ENCODE results near the gene CNTN4.
"Not testable (repeated sequence)": the region's sequence is repeated elsewhere in the genome, so short reads cannot be mapped to it uniquely, and the experiment has no call there.

CNTN4 gene

GRCh38 chr3:2915826-2916225 lies 817.2 kb downstream of the CNTN4 start:
- Histone ChIP-seq H3K27ac (ENCODE audit: low read length) (no peak overlapping the region), H3K9ac (ENCODE audit: low read length) (no peak overlapping the region), H3F3A (ENCODE audit: insufficient read depth, low read length) (no peaks in the 10 kb centered on the region), H3K4me1 (ENCODE audit: low read length) (no peaks in the 10 kb centered on the region), H2AFZ (ENCODE audit: low read length) (no peak overlapping the region), H3K79me2 (ENCODE audit: low read length) (no peaks in the 10 kb centered on the region), H3K27me3 (replicated peaks; ENCODE audit: insufficient read depth, low read length) (no peaks in the 10 kb centered on the region), H3K36me3 (replicated peaks; ENCODE audit: insufficient read depth, low read length) (no peaks in the 10 kb centered on the region), H3K4me3 (ENCODE audit: low read length) (no peak overlapping the region), H3K9me2 (replicated peaks; ENCODE audit: insufficient read depth, low read length) (no peaks in the 10 kb centered on the region), H4K20me1 (ENCODE audit: insufficient read depth, low read length) (no peaks in the 10 kb centered on the region), H3K4me2 (ENCODE audit: low read depth, low read length) (no peak overlapping the region), H3K9me3 (replicated peaks; ENCODE audit: insufficient read depth, low read length) (no peaks in the 10 kb centered on the region)
- no peak for TF ChIP-seq EZH2phosphoT487 (IDR thresholded peaks at IDR 0.05; ENCODE audit: low read length)
- TF ChIP-seq, protein P1, sequence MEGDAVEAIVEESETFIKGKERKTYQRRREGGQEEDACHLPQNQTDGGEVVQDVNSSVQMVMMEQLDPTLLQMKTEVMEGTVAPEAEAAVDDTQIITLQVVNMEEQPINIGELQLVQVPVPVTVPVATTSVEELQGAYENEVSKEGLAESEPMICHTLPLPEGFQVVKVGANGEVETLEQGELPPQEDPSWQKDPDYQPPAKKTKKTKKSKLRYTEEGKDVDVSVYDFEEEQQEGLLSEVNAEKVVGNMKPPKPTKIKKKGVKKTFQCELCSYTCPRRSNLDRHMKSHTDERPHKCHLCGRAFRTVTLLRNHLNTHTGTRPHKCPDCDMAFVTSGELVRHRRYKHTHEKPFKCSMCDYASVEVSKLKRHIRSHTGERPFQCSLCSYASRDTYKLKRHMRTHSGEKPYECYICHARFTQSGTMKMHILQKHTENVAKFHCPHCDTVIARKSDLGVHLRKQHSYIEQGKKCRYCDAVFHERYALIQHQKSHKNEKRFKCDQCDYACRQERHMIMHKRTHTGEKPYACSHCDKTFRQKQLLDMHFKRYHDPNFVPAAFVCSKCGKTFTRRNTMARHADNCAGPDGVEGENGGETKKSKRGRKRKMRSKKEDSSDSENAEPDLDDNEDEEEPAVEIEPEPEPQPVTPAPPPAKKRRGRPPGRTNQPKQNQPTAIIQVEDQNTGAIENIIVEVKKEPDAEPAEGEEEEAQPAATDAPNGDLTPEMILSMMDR (IDR thresholded peaks at IDR 0.05; ENCODE audit: low read length), result no peak
- TF ChIP-seq EZH2 (optimal IDR thresholded peaks at IDR 0.05; ENCODE audit: low read depth, low read length), result no peak
- no peak for DNase-seq

DNA sequence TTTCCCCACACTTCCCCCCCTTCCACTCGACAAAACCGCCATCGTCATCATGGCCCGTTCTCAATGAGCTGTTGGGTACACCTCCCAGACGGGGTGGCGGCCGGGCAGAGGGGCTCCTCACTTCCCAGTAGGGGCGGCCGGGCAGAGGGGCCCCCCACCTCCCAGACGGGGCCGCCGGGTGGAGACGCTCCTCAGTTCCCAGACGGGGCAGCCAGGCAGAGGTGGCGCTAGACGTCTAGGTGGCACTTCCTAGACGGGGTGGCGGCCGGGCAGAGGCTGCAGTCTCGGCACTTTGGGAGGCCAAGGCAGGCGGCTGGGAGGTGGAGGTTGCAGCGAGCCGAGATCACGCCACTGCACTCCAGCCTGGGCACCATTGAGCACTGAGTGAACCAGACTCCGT lies 818.0 kb downstream of the CNTN4 start:
- not testable (repeated sequence) for H3K4me2 ChIP-seq (ENCODE audit: low read depth, low read length); H3K9me3 ChIP-seq (replicated peaks; ENCODE audit: insufficient read depth, low read length); H2AFZ ChIP-seq (ENCODE audit: low read length); H3K79me2 ChIP-seq (ENCODE audit: low read length); H3K9me2 ChIP-seq (replicated peaks; ENCODE audit: insufficient read depth, low read length); H3K4me3 ChIP-seq (ENCODE audit: low read length); H3K4me1 ChIP-seq (ENCODE audit: low read length); H3K27ac ChIP-seq (ENCODE audit: low read length); DNase-seq; H4K20me1 ChIP-seq (ENCODE audit: insufficient read depth, low read length); H3K36me3 ChIP-seq (replicated peaks; ENCODE audit: insufficient read depth, low read length); H3F3A ChIP-seq (ENCODE audit: insufficient read depth, low read length); H3K27me3 ChIP-seq (replicated peaks; ENCODE audit: insufficient read depth, low read length); H3K9ac ChIP-seq (ENCODE audit: low read length)

GRCh38 chr3:2920103-2920502 lies 821.4 kb downstream of the CNTN4 start:
- Histone ChIP-seq H4K20me1 (ENCODE audit: insufficient read depth, low read length) (no peaks in the 10 kb centered on the region), H3K4me1 (ENCODE audit: low read length) (0 out of 2 replicates have a peak, but pooled peaks cover 4% of the 10 kb centered on the region), H3K9me3 (replicated peaks; ENCODE audit: insufficient read depth, low read length) (no peaks in the 10 kb centered on the region), H3K36me3 (replicated peaks; ENCODE audit: insufficient read depth, low read length) (no peaks in the 10 kb centered on the region), H3K27me3 (replicated peaks; ENCODE audit: insufficient read depth, low read length) (no peaks in the 10 kb centered on the region), H2AFZ (ENCODE audit: low read length) (no peak overlapping the region), H3K9ac (ENCODE audit: low read length) (no peak overlapping the region), H3K79me2 (ENCODE audit: low read length) (no peaks in the 10 kb centered on the region), H3F3A (ENCODE audit: insufficient read depth, low read length) (no peaks in the 10 kb centered on the region), H3K4me3 (ENCODE audit: low read length) (no peak overlapping the region), H3K27ac (ENCODE audit: low read length) (no peak overlapping the region), H3K4me2 (ENCODE audit: low read depth, low read length) (no peak overlapping the region), H3K9me2 (replicated peaks; ENCODE audit: insufficient read depth, low read length) (no peaks in the 10 kb centered on the region)
- DNase-seq, result no peak
- TF ChIP-seq, protein P1 (IDR thresholded peaks at IDR 0.05; ENCODE audit: low read length), result no peak
- TF ChIP-seq EZH2phosphoT487 (IDR thresholded peaks at IDR 0.05; ENCODE audit: low read length) (no peak), EZH2 (optimal IDR thresholded peaks at IDR 0.05; ENCODE audit: low read depth, low read length) (no peak)

DNA sequence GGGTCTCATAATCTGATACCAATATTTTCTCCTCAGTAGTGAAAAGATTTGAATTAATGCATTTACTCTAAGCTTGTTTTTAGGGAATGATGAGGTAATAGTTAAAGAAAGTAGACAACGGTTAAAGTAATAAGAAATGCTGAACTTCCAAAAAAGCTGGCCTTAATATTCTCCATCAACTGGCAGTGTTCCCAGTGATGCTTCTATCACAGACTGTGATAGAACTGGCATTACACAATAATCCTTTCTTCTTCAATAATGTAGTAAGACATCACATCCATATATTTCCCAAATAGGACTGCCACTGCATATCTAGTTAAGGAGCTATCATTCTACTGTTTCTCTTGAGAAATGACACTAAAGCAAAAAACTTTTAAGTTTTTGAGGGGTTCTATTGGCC lies 822.8 kb downstream of the CNTN4 start:
- Histone ChIP-seq H3K9me3 (replicated peaks; ENCODE audit: insufficient read depth, low read length) (no peaks in the 10 kb centered on the region), H2AFZ (ENCODE audit: low read length) (no peak overlapping the region), H3K9ac (ENCODE audit: low read length) (no peak overlapping the region), H3K9me2 (replicated peaks; ENCODE audit: insufficient read depth, low read length) (no peaks in the 10 kb centered on the region), H3K79me2 (ENCODE audit: low read length) (no peaks in the 10 kb centered on the region), H3K4me2 (ENCODE audit: low read depth, low read length) (no peak overlapping the region), H3K4me1 (ENCODE audit: low read length) (0 out of 2 replicates have a peak, but pooled peaks cover 4% of the 10 kb centered on the region), H3F3A (ENCODE audit: insufficient read depth, low read length) (no peaks in the 10 kb centered on the region), H3K4me3 (ENCODE audit: low read length) (no peak overlapping the region), H4K20me1 (ENCODE audit: insufficient read depth, low read length) (no peaks in the 10 kb centered on the region), H3K36me3 (replicated peaks; ENCODE audit: insufficient read depth, low read length) (no peaks in the 10 kb centered on the region), H3K27me3 (replicated peaks; ENCODE audit: insufficient read depth, low read length) (no peaks in the 10 kb centered on the region), H3K27ac (ENCODE audit: low read length) (no peak overlapping the region)
- DNase-seq, result no peak
- TF ChIP-seq, protein P1 (IDR thresholded peaks at IDR 0.05; ENCODE audit: low read length), result no peak
- TF ChIP-seq EZH2phosphoT487 (IDR thresholded peaks at IDR 0.05; ENCODE audit: low read length), result no peak
- TF ChIP-seq EZH2 (optimal IDR thresholded peaks at IDR 0.05; ENCODE audit: low read depth, low read length), result no peak
